Measurements from ENCODE around the gene SLC26A2.

GRCh38 chr5:149999359-149999758 is 38.8 kb downstream of the SLC26A2 start:
- no peak for TF ChIP-seq POLR2AphosphoS5 (IDR thresholded peaks at IDR 0.05; ENCODE audit: low read depth, low read length)
- TF ChIP-seq POLR2A (IDR thresholded peaks at IDR 0.05; ENCODE audit: low read depth, low read length), result no peak
- no peak for TF ChIP-seq TAF1 (IDR thresholded peaks at IDR 0.05; ENCODE audit: borderline replicate concordance, low read depth, low read length)

Measured in GM12892 (cell line).